ENCODE results near the gene ESR1. TPM values are rescaled to one million over a fixed set of nuclear protein-coding genes. Genes with fewer than 3 reads are reported as not detected.

The ESR1 gene
- total and polyA plus RNA-seq, 9 of the 15 experiments (the other 6 are each of a cell fraction or from before 2014, with no cell fraction given): 0.03 to 0.27 (median 0.08) TPM; not detected in 1

DNA sequence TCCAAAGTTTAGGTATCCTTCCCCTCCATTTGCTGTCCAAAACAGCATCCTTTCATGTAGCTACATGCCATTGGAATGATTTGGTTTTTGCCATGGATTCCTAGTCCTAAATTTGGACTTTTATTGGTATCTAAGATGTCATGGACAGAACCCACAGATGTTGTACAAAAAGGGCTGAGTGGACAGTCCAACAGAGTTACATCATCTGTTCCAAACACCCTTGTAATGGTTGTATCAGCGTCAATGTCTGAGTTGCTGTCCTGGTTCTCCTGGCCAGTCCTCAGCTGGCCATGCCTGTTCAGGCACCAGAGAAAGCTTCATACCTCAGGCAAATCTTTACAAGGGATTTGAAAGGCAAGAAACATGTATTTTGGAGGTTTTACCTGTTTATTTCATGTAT, 191.3 kb downstream of the ESR1 start:
- ATAC-seq (no peak), DNase-seq (ENCODE audit: extremely low read depth in 1 of 4, low spot score in 3 of 4) (no peak), FAIRE-seq (no peak)
- Histone ChIP-seq H3K4me3 (no peak overlapping the region), H3K79me2 (ENCODE audit: control insufficient read depth, insufficient read depth, low read length) (no peaks in the 10 kb centered on the region), H3K27ac (ENCODE audit: extremely low read depth, low read depth, low read length) (no peak overlapping the region), H3K9me3 (replicated peaks; ENCODE audit: control insufficient read depth, insufficient read depth, low read depth, low read length) (no peaks in the 10 kb centered on the region), H3K4me1 (replicated peaks in 1 of 2; ENCODE audit: control insufficient read depth in 2 of 2, insufficient read depth in 2 of 2, low read length in 2 of 2) (no peaks in the 10 kb centered on the region), H2AFZ (ENCODE audit: low read depth, low read length) (no peak overlapping the region), H3K27me3 (ENCODE audit: control insufficient read depth in 2 of 2, insufficient read depth in 2 of 2, low read length in 2 of 2) (no peaks in the 10 kb centered on the region), H3K9ac (ENCODE audit: insufficient read depth in 1 of 2, low read depth in 2 of 2, low read length in 2 of 2) (no peak overlapping the region), H3K36me3 (ENCODE audit: control insufficient read depth, insufficient read depth, low read length) (no peaks in the 10 kb centered on the region), H3K9me1 (ENCODE audit: control insufficient read depth, insufficient read depth, low read length) (no peaks in the 10 kb centered on the region), H3K4me2 (ENCODE audit: insufficient read depth, low read length) (no peak overlapping the region), H4K20me1 (replicated peaks; ENCODE audit: control insufficient read depth, insufficient read depth, low read length) (no peaks in the 10 kb centered on the region)
- TF ChIP-seq, protein P1, sequence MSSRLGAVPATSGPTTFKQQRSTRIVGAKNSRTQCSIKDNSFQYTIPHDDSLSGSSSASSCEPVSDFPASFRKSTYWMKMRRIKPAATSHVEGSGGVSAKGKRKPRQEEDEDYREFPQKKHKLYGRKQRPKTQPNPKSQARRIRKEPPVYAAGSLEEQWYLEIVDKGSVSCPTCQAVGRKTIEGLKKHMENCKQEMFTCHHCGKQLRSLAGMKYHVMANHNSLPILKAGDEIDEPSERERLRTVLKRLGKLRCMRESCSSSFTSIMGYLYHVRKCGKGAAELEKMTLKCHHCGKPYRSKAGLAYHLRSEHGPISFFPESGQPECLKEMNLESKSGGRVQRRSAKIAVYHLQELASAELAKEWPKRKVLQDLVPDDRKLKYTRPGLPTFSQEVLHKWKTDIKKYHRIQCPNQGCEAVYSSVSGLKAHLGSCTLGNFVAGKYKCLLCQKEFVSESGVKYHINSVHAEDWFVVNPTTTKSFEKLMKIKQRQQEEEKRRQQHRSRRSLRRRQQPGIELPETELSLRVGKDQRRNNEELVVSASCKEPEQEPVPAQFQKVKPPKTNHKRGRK (tag; IDR thresholded peaks at IDR 0.05): no peak
- no peak for TF ChIP-seq NR2C1 (IDR thresholded peaks at IDR 0.05)
- no peak for TF ChIP-seq NR2C1 (tag; IDR thresholded peaks at IDR 0.05)
- TF ChIP-seq, protein P2, sequence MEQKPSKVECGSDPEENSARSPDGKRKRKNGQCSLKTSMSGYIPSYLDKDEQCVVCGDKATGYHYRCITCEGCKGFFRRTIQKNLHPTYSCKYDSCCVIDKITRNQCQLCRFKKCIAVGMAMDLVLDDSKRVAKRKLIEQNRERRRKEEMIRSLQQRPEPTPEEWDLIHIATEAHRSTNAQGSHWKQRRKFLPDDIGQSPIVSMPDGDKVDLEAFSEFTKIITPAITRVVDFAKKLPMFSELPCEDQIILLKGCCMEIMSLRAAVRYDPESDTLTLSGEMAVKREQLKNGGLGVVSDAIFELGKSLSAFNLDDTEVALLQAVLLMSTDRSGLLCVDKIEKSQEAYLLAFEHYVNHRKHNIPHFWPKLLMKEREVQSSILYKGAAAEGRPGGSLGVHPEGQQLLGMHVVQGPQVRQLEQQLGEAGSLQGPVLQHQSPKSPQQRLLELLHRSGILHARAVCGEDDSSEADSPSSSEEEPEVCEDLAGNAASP (IDR thresholded peaks at IDR 0.05): no peak
- TF ChIP-seq GATAD2B (IDR thresholded peaks at IDR 0.05; ENCODE audit: borderline replicate concordance): no peak
- CTCF ChIA-PET (ENCODE audit: low intra/inter-chr PET ratio): no interaction called here
- POLR2A ChIA-PET: interaction anchor here (1.2 kb wide), 1 partner anchor 10 kb away, joined by 3 read pairs; no protein-coding TSS in a partner anchor
- BruUV-seq (replicated peaks): no TSS peak
- in situ Hi-C loops (cut with MboI) (no loop called here), intact Hi-C loops (cut with micrococcal nuclease) (no loop called here)
- WGBS (ENCODE audit: insufficient coverage, low coverage, missing lambda C conversion rate): 0% methylated on average over 1 of the region's 1 CpG
